Epithelial cell of esophagus (primary cell): ENCODE results near the gene UNC119B.

Experiments
- DNase-seq: peaks from one replicate; pipeline ENCODE4 v3.0.0; 2010; ENCODE audit warnings: low read depth
- H3K4me3 ChIP-seq: 2 replicates; pipeline ENCODE4 v1.5.1; 2011; ENCODE audit warnings: mild to moderate bottlenecking, low read length, control low read depth
- TF ChIP-seq, protein P1 (sequence below): IDR thresholded peaks from 2 replicates; pipeline ENCODE4 v1.5.1; 2011; ENCODE audit warnings: low read depth, mild to moderate bottlenecking, low read length, control low read depth, inconsistent platforms; ENCODE audit not compliant: insufficient read depth; ENCODE audit errors: missing control alignments

UNC119B gene

DNA sequence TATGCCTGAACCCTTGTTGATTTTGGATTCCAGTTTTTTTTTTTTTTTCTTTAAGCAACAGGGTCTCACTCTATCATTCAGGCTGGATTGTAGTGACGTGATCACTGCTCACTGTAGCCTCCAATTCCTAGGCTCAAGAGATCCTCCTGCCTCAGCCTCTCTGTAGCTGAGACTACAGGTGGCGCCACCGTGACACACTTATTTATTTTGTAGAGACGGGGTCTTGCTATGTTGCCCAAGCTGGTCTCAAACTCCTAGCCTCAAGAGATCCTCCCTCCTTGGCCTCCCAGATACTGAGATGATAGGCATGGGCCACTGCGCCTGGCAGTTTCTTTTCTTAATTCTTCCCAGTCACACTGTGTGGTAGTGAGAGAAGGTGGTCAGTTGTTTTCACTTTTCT is 40.5 kb downstream of the UNC119B start:
- DNase-seq = no peak
- no peak overlapping the region for H3K4me3 ChIP-seq
- TF ChIP-seq, protein P1, sequence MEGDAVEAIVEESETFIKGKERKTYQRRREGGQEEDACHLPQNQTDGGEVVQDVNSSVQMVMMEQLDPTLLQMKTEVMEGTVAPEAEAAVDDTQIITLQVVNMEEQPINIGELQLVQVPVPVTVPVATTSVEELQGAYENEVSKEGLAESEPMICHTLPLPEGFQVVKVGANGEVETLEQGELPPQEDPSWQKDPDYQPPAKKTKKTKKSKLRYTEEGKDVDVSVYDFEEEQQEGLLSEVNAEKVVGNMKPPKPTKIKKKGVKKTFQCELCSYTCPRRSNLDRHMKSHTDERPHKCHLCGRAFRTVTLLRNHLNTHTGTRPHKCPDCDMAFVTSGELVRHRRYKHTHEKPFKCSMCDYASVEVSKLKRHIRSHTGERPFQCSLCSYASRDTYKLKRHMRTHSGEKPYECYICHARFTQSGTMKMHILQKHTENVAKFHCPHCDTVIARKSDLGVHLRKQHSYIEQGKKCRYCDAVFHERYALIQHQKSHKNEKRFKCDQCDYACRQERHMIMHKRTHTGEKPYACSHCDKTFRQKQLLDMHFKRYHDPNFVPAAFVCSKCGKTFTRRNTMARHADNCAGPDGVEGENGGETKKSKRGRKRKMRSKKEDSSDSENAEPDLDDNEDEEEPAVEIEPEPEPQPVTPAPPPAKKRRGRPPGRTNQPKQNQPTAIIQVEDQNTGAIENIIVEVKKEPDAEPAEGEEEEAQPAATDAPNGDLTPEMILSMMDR = no peak

DNA sequence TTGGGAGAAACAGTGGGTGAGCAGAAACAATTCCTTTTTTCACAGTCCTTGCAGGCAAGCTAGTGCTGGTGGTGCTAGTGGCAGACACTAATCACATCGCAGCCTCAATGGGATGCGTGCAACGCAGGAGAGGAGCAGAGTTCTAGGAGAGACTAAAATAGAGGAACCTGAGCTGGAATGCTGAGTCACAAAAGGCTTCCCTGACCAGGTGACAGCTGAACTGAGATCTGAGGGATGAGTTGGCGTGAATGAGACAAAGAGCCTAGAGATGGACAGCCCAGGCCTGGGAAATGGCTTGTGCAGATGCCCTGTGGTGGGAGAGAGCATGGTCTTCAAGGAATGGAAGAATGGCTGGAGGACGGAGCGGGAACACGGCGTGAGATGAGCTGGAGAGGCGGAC is 41.1 kb downstream of the UNC119B start:
- no peak overlapping the region for H3K4me3 ChIP-seq
- TF ChIP-seq, protein P1 = no peak
- DNase-seq = peak; percentile 17

DNA sequence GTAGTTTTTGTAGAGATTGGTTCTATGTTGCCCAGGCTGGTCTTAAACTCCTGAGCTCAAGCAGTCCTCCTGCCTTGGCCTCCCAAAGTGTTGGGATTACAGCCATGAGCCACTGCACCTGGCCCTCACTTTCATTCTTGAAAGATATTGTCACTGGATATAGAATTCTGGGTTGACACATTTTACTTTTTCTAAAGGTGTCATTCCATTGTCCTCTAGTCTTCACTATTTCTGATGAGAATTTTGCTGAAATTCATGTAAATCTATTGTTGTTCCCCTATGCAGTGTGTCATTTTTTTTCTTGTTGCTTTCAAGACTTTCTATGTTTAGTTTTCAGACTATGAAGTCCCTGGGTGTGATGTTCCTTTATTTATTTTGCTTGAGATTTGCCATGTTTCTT is 44.5 kb downstream of the UNC119B start:
- DNase-seq = no peak
- no peak overlapping the region for H3K4me3 ChIP-seq
- TF ChIP-seq, protein P1 = no peak

DNA sequence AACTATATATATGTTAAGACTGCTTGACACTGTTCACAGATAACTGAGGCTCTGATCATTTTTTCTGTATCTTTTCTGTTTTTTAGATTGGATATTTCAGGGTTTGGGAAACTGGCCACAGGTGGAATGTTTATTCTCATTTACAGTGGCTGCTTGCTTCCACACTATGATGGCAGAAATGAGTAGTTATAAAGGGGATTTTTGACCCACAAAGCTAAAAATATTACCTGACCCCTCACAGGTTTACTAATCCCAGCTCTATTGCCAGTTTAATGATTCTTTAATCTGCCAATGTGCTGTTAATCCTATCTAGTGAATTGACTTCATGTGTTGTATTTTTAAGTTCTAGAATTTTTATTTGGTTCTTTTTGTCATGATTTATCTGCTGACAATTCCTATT is 45.0 kb downstream of the UNC119B start:
- DNase-seq = no peak
- TF ChIP-seq, protein P1 = no peak
- no peak overlapping the region for H3K4me3 ChIP-seq

DNA sequence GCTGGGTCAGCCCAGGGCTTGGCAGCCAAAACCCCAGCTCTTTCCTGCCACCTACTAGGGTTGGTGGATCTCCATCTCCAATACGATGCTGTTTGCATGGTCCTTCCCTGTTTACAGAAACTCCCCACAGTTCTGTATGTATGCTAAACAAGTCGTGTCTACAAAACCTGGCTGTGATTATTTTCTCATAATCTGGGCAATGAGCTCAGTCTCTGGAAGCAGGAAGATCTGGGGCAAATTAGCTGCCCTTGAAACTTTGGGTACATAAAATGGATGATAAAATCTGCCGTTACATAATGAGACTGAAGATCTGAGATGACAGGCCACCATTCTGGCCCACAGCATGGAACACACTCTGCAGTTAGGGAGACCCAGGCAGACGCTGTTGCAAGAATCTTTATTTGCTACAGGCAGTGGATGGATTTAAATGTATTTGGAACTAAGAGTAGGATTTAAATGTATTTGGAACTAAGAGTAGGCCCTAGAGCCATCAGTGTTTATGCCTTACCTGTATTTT is 47.0 kb downstream of the UNC119B start:
- no peak overlapping the region for H3K4me3 ChIP-seq
- TF ChIP-seq, protein P1 = no peak
- DNase-seq = no peak

DNA sequence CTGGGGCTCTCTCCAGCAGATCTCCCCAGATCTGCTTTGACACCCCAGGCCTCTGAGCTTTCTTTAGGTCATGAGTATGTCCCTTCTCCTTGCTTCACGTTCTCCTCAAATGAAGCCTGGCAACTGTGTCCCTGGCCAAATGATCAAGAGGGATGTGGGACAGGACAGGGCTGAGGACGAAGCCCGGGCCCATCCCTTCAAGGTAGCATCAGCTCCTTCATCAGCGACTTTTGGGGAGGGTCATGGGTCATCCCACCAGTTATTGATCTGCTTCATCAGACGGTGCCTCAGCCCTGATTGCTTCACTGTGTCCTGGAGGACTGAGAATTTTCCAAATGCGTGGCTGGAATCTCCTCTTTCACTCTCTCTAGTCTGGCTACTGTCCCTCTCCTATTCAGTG is 47.7 kb downstream of the UNC119B start:
- TF ChIP-seq, protein P1 = no peak
- DNase-seq = no peak
- H3K4me3 ChIP-seq = no peak overlapping the region

DNA sequence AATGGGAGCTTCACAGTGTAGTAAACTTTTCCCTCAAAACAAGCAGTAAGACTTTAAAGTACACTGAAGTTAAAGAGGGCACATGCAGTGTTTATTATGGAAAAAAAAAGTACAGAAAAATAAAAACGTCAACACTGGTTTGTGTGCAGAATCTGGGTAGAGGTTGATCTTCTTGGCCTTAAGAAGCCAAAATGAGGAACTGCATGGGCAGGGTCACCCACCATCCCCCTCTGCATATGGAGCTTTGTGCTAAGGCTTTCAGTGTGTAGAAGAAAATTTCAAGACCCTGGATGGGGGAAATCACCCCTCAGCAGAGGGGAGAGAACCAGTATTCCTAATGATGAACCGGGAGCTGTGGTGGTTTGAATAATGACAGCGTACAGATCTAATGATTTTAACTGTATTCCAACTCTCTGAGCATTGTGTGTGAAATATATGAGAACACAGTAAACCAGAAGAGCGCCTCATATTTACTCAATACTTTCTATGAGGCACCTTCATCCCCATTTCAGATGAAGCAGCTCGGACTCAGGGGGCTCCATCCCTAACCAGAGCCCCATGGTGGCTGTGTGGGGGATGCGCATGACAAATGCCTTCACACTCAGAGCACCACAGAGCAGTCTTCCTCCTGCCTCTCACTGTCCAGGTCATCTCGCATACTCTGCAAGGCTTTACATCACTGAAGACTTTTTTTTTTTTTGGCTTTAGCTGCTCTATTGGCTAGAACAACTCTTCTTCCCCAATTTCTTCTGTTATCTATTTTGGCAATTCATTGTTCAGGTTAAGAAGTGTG is 48.7 kb downstream of the UNC119B start:
- H3K4me3 ChIP-seq = no peak overlapping the region
- no peak for DNase-seq
- TF ChIP-seq, protein P1 = no peak
